WERI-Rb-1 (cell line): Measurements from ENCODE around the gene GNG13.

Source experiments
- DNase-seq: peaks from one replicate; pipeline ENCODE4 v3.0.0-alpha.2; 2020
- H3K27ac ChIP-seq: fragments of 250-450 bp; sonication (Bioruptor Pico); 2 replicates; pipeline ENCODE4 v1.5.1; 2020; ENCODE audit warnings: mild to moderate bottlenecking, moderate library complexity
- H3K27me3 ChIP-seq: fragments of 250-450 bp; sonication (Bioruptor Pico); 2 replicates; pipeline ENCODE4 v1.5.1; 2021; ENCODE audit warnings: mild to moderate bottlenecking, low read depth, moderate library complexity; ENCODE audit not compliant: insufficient read depth, severe bottlenecking
- H3K36me3 ChIP-seq: fragments of 250-450 bp; sonication (Bioruptor Pico); 2 replicates; pipeline ENCODE4 v1.5.1; 2020; ENCODE audit warnings: mild to moderate bottlenecking, moderate library complexity
- H3K4me3 ChIP-seq: 2 replicates; pipeline ENCODE4 v1.5.1; 2011; ENCODE audit warnings: low read depth, mild to moderate bottlenecking, control low read depth, low read length
- H3K9me3 ChIP-seq: fragments of 250-450 bp; sonication (Bioruptor Pico); 2 replicates; pipeline ENCODE4 v1.5.1; 2021; ENCODE audit warnings: mild to moderate bottlenecking, moderate library complexity; ENCODE audit not compliant: severe bottlenecking
- TF ChIP-seq, protein P1 (sequence below): IDR thresholded peaks from 2 replicates; pipeline ENCODE4 v1.5.1; 2011; ENCODE audit warnings: low read depth, mild to moderate bottlenecking, control low read depth, inconsistent platforms, low read length

The GNG13 gene

DNA sequence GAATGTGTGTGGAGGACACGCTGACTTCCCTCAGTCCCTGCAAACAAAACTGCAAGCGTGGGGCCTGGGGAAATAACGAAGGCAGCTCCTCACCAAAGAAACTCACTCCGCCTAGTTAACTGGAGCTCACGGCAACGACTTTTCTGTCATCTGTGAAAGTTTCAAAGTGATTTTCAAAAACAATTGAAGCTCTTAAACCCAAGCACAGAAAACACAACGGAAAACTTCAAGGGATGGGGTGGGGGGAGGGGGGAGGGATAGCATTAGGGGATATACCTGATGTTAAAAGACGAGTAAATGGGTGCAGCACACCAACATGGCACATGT, 3.2 kb upstream of the GNG13 start:
- DNase-seq: no peak
- no peaks in the 10 kb centered on the region for H3K27me3 ChIP-seq
- no peak overlapping the region for H3K4me3 ChIP-seq
- 0 out of 2 replicates have a peak, but pooled peaks cover 1% of the 10 kb centered on the region for H3K36me3 ChIP-seq
- TF ChIP-seq, protein P1, sequence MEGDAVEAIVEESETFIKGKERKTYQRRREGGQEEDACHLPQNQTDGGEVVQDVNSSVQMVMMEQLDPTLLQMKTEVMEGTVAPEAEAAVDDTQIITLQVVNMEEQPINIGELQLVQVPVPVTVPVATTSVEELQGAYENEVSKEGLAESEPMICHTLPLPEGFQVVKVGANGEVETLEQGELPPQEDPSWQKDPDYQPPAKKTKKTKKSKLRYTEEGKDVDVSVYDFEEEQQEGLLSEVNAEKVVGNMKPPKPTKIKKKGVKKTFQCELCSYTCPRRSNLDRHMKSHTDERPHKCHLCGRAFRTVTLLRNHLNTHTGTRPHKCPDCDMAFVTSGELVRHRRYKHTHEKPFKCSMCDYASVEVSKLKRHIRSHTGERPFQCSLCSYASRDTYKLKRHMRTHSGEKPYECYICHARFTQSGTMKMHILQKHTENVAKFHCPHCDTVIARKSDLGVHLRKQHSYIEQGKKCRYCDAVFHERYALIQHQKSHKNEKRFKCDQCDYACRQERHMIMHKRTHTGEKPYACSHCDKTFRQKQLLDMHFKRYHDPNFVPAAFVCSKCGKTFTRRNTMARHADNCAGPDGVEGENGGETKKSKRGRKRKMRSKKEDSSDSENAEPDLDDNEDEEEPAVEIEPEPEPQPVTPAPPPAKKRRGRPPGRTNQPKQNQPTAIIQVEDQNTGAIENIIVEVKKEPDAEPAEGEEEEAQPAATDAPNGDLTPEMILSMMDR: no peak
- H3K9me3 ChIP-seq: no peaks in the 10 kb centered on the region
- H3K27ac ChIP-seq: no peak overlapping the region

DNA sequence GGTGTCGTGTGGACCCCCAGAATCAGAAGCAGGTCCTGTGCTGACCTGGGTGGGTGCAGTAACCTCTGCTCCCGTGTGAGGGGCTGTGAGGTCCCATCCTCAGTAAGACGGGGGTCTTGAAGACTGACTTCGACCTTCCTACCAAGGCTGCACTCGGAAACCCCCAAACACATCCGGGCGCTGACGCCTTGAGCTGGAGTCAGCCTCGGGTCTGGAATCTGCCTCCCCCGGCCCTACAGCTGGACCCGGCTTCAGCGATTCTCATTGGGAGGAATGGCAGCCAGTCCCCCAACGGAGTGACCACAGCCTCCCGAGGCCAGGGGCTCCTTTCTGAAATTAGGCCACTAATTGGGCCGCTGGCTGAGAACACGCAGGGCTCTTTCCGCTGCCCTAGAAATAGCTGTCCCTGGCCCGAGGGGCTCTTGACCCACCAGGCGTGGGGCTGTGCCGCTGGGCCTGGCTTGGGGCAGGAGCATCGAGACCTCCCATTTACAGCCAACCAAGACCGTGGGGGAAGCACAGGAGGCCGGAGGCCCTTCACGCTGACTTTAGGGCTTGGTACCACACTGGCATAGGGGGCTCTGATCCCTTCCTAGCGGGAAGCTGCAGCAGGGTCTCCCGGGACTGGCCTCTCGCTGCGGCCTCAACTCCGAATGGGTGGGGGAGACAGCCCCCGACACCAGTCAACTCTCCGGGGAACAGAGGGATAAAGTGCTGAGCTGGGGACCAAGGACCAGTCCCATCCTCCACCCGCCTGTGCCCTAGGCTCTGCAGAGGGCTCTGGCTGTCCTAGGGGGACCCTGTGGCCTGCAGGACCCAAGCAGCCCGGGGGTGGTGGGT, 2.6 kb upstream of the GNG13 start:
- Histone ChIP-seq H3K9me3 (no peaks in the 10 kb centered on the region), H3K36me3 (0 out of 2 replicates have a peak, but pooled peaks cover 2% of the 10 kb centered on the region), H3K4me3 (no peak overlapping the region), H3K27ac (no peak overlapping the region), H3K27me3 (no peaks in the 10 kb centered on the region)
- DNase-seq: no peak
- TF ChIP-seq, protein P1: no peak

DNA sequence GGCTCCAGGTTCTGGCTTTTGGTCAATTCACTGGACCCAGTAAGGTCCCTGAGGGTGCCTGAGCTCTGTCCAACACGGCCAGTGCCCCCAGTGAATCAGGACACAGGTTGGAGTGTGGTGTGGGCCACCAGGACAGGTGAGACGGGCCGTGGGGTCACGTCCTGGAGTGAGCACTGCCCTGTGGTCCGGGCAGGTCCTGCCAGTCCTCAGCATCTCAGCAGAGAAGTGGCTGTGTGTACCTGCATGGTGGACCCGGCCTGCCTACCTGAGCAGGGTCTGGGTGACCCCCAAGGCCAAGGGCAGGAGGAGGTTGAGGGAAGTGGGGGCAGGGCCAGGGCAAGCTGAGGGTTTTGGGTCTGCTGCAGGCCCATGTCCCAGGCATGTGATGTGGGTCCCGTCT, 1.9 kb upstream of the GNG13 start:
- no peak overlapping the region for H3K27ac ChIP-seq
- no peak for DNase-seq
- H3K27me3 ChIP-seq: no peaks in the 10 kb centered on the region
- no peak overlapping the region for H3K4me3 ChIP-seq
- peaks cover 5% of the 10 kb centered on the region; the same call in 1 of the 2 replicates for H3K36me3 ChIP-seq
- TF ChIP-seq, protein P1: no peak
- no peaks in the 10 kb centered on the region for H3K9me3 ChIP-seq

DNA sequence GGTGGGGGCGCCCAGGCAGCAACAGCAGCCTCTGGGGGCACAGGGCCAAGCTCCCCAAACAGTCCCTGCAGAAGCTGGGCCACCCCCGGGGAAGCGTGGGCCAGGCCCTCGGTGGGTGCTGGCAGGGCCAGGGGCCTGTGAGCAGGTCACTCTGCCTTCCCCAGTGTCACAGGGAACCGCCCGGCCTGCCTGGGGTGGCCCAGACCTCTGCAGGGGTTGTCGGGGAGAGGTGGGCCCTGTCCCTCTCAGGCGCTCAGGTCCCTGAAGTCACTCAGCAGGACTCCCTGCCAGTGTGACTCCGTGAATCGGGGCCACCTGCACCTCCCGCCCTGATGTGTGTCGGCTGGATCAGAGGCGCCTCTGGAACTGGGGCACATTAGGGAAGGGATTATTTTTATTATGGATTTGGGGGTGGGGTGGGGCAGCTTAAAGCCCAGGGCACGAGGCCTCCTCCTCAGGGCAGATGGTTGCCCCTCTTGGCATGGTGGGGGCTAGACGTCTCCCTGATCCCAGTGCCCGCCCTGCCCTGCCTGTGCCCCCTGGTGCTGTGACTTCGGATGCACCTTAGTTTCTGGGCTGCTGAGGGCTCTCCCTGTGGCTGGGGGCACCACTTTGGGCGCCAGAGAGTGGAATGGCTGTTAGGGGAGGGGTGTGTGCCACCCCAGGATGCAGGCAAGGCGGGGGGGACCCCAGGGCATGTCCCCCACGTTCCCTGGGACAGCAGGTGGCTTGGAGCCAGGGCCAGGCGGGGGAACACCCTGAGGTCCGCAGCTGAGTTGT, 1.2 kb upstream of the GNG13 start:
- peaks cover 8% of the 10 kb centered on the region for H3K36me3 ChIP-seq
- no peak for DNase-seq
- no peaks in the 10 kb centered on the region for H3K27me3 ChIP-seq
- no peak overlapping the region for H3K27ac ChIP-seq
- TF ChIP-seq, protein P1: no peak
- H3K4me3 ChIP-seq: no peak overlapping the region
- H3K9me3 ChIP-seq: no peaks in the 10 kb centered on the region

DNA sequence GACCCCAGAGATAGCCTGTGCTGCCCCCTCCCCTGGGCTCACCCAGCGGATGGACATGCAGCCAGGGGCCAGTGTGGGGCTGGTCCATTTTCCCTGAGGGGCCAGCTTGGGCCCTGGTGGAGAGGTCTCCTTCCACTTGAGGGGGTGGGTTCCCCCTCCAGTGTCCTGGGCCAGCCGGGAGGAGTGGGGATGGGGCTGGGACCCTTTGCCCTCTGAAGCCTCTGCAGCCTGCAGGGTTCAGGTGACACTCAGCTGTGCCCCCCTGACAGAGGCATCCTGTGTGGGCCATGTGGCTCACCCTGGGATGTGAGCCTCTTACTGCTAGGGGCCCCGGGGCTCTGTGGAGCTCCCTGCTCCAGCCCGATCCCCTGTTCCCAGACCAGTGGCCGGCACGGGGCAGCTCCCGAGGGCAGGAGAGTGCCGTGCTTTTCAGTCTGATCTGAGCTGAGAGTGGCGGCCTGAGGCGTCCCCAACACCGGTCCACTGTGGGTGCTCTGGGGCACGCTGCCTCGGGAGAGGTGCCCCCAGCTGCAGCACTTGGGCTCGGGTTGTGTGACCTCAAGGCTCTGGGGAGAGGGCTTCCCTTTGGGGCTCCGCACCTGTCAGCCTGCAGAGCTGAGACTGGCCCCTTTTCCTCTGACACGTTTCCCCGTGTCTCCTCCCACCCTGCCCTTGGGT, 439 bp upstream of the GNG13 start:
- H3K9me3 ChIP-seq: no peaks in the 10 kb centered on the region
- no peak for DNase-seq
- H3K27ac ChIP-seq: no peak overlapping the region
- H3K27me3 ChIP-seq: no peaks in the 10 kb centered on the region
- no peak overlapping the region for H3K4me3 ChIP-seq
- TF ChIP-seq, protein P1: no peak
- peaks cover 16% of the 10 kb centered on the region for H3K36me3 ChIP-seq
